GM12878 (cell line): ENCODE measurements around the gene UBAC2. TPM values are rescaled to one million over a fixed set of nuclear protein-coding genes. Genes with fewer than 3 reads are reported as not detected.

Experiments used
- ATAC-seq: fragments of 200-7000 bp; cut with Tn5 transposase; 3 replicates; pipeline ENCODE4 v1.9.1; 2020; ENCODE audit warnings: mild to moderate bottlenecking, moderate library complexity
- BruUV-seq: library from RNA; stranded (reverse); fragments of 400-500 nt; replicated peaks from 2 replicates; lab custom pipeline; 2021; lab: Mats Ljungman, UMichigan
- CTCF ChIA-PET: fragments of 300-600 bp; sonication (Branson Sonifier 250); formaldehyde crosslinking; extraction: SDS; loops from one replicate; lab custom pipeline; 2021; ENCODE audit warnings: inconsistent platforms; lab: Yijun Ruan, JAX
- POLR2A ChIA-PET: fragments of 350-600 bp; formaldehyde crosslinking; extraction: SDS; loops from one replicate; lab custom pipeline; 2021; ENCODE audit warnings: inconsistent platforms; lab: Charles Lee
- RAD21 ChIA-PET: fragments of 300-600 bp; sonication (Branson Sonifier 250); formaldehyde crosslinking; loops from one replicate; lab custom pipeline; 2023; ENCODE audit warnings: antibody characterized with exemption; ENCODE audit not compliant: unreplicated experiment; lab: Charles Lee
- SMC1A ChIA-PET: fragments of 300-600 bp; sonication (Branson Sonifier 250); formaldehyde crosslinking; loops from one replicate; lab custom pipeline; 2023; ENCODE audit not compliant: unreplicated experiment, uncharacterized antibody; lab: Charles Lee
- DNase-seq: peaks from one replicate; pipeline ENCODE4 v3.0.0-alpha.2; 2011; ENCODE audit warnings: low read depth, low spot score
- FAIRE-seq: peaks from 3 replicates; lab custom pipeline; 2011; peaks lifted over from hg19 to GRCh38; lab: Jason Lieb, UNC
- H2AFZ ChIP-seq: 2 replicates; pipeline ENCODE4 v1.6.0; 2011; ENCODE audit warnings: low read depth, low read length, control low read depth; ENCODE audit not compliant: control insufficient read depth
- H3K27ac ChIP-seq: 2 replicates; pipeline ENCODE4 v1.5.1; 2011; ENCODE audit warnings: control low read depth; ENCODE audit not compliant: control insufficient read depth, insufficient read depth
- H3K27me3 ChIP-seq, 2 experiments: replicated peaks in 1 of 2; 2 replicates each; pipeline versions ENCODE4 v1.6.0 to v1.6.1; 2011; ENCODE audit warnings: low read length in 1 of 2; ENCODE audit not compliant: control insufficient read depth in 2 of 2, insufficient read depth in 2 of 2
- H3K36me3 ChIP-seq, 2 experiments: 2 replicates each; pipeline ENCODE4 v1.5.1; 2011; ENCODE audit warnings: low read length in 1 of 2; ENCODE audit not compliant: control insufficient read depth in 2 of 2, insufficient read depth in 2 of 2
- H3K4me1 ChIP-seq: 2 replicates; pipeline ENCODE4 v1.6.1; 2011; ENCODE audit warnings: mild to moderate bottlenecking, low read length, moderate library complexity, mixed read lengths; ENCODE audit not compliant: control insufficient read depth, insufficient read depth
- H3K4me2 ChIP-seq: 2 replicates; pipeline ENCODE4 v1.6.0; 2011; ENCODE audit warnings: control low read depth; ENCODE audit not compliant: control insufficient read depth, insufficient read depth
- H3K4me3 ChIP-seq: fragments of 200-600 bp; sonication (generic); 2 replicates; pipeline ENCODE4 v1.5.1; 2016
- H3K79me2 ChIP-seq: 2 replicates; pipeline ENCODE4 v1.6.0; 2011; ENCODE audit warnings: low read length; ENCODE audit not compliant: control insufficient read depth, insufficient read depth
- H3K9ac ChIP-seq: 2 replicates; pipeline ENCODE4 v1.8.0; 2011; ENCODE audit warnings: low read length, control low read depth, mixed read lengths; ENCODE audit not compliant: control insufficient read depth, insufficient read depth
- H3K9me3 ChIP-seq: replicated peaks from 3 replicates; pipeline ENCODE4 v1.5.1; 2011; ENCODE audit warnings: mild to moderate bottlenecking, low read length; ENCODE audit not compliant: control insufficient read depth, insufficient read depth
- H4K20me1 ChIP-seq: 2 replicates; pipeline ENCODE4 v1.6.0; 2011; ENCODE audit not compliant: control insufficient read depth, insufficient read depth
- CBFB ChIP-seq: IDR thresholded peaks from 2 replicates; pipeline ENCODE4 v1.6.1; 2016; ENCODE audit warnings: antibody characterized with exemption, low read depth
- FOXM1 ChIP-seq: IDR thresholded peaks from 2 replicates; pipeline ENCODE4 v1.6.1; 2012; ENCODE audit warnings: low read depth, mild to moderate bottlenecking, inconsistent platforms, low read length, moderate library complexity
- JUNB ChIP-seq: IDR thresholded peaks from 2 replicates; pipeline ENCODE4 v1.6.1; 2016; ENCODE audit warnings: antibody characterized with exemption, mild to moderate bottlenecking
- MTA3 ChIP-seq: IDR thresholded peaks from 2 replicates; pipeline ENCODE4 v1.6.1; 2012; ENCODE audit warnings: low read length, inconsistent platforms, borderline replicate concordance
- SREBF2 ChIP-seq: IDR thresholded peaks from 2 replicates; pipeline ENCODE4 v1.6.1; 2012; ENCODE audit warnings: mild to moderate bottlenecking, low read length
- SRF ChIP-seq, 2 experiments: IDR thresholded peaks; 2 replicates each; pipeline ENCODE4 v1.6.1; 2011; ENCODE audit warnings: low read depth in 2 of 2, low read length in 2 of 2, mild to moderate bottlenecking in 1 of 2, moderate library complexity in 1 of 2
- STAT1 ChIP-seq: fragments of 450-650 bp; conservative IDR thresholded peaks from 2 replicates; pipeline ENCODE4 v1.6.1; 2014; ENCODE audit warnings: antibody characterized with exemption, mild to moderate bottlenecking
- WGBS: methylation state at CpG from one replicate; pipeline ENCODE4 v1.1.6; 2016; ENCODE audit warnings: low lambda C conversion rate; ENCODE audit not compliant: insufficient replicate concordance, insufficient coverage; ENCODE audit errors: missing lambda C conversion rate; 5-methylcytosine and 5-hydroxymethylcytosine counted together
- in situ Hi-C: fragments of 300-500 bp; cut with MboI; formaldehyde crosslinking; loops from 9 replicates; pipeline ENCODE4 v1.14.3; 2018; ENCODE audit warnings: mixed read lengths
- intact Hi-C: fragments of 100-400 bp; cut with micrococcal nuclease; formaldehyde crosslinking; loops from one replicate; pipeline ENCODE4 v1.14.2; 2022; ENCODE audit not compliant: unreplicated experiment
- polyA plus RNA-seq, 11 experiments: library from polyadenylated mRNA; depleted of rRNA in 4 of 11; unstranded in 6 of 11; stranded (reverse) in 5 of 11; fragments of >200 nt; fragmentation: Nextera tagmentation in 4 of 11; fragmentation: Illumina TruSeq in 1 of 11; extraction: Ambion mirVana in 4 of 11; extraction: Trizol in 1 of 11; gene quantifications; 1 replicate in 1 of 11; 2 replicates in 10 of 11; pipeline versions ENCODE4 v1.2.1 to v1.2.3, GENCODE V29; 2011 to 2016; ENCODE audit warnings: inconsistent platforms in 2 of 11, missing spikeins in 2 of 11, low read depth in 1 of 11
- total RNA-seq, 4 experiments: library from RNA; depleted of rRNA in 3 of 4; stranded (reverse); fragments of >200 nt in 3 of 4; fragmentation: Illumina TruSeq in 1 of 4; extraction: Trizol in 1 of 4; gene quantifications; 2 replicates each; pipeline versions ENCODE4 v1.2.1 to v1.2.3, GENCODE V29; 2013 to 2021

Gene UBAC2
- total and polyA plus RNA-seq, 10 of the 15 experiments (the other 5 are each of a cell fraction or from before 2014, with no cell fraction given), result 3.0 to 54.6 (median 17.4) TPM

- 0 out of 2 replicates have a peak, but pooled peaks have one; percentile 24 for TF ChIP-seq CBFB
- TF ChIP-seq FOXM1, result no peak
These were observed 58.3 kb downstream of the UBAC2 start (continued) for GRCh38 chr13:99258946-99259345.

DNA sequence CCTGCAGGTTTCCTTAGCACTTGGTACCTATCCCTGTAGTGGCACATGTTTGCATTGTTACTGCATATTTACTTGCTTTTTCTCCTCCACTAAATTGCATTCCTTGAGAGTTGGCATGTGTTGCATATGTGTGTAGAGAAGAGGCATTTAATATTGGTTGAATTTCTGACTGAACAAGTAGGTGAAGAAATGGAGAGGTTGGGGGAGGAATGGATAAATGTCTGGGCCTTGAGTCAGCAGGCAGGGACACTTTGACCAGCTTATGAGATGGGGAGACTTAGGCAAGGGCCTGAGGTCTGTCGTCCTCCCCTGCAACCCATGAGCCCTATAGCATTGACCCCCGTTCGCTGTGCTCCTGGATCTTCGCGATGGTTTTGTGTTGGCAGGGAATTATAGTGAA, 59.6 kb downstream of the UBAC2 start:
- CTCF ChIA-PET, result interaction anchor here (0.9 to 2.7 kb wide), 8 partner anchors 8 to 84 kb away, joined by 3 to 16 read pairs (median 4); no protein-coding TSS in a partner anchor
- Histone ChIP-seq H3K4me1 (peaks cover 21% of the 10 kb centered on the region), H2AFZ (no peak overlapping the region), H3K9me3 (no peaks in the 10 kb centered on the region), H3K27me3 (no peaks in the 10 kb centered on the region), H4K20me1 (no peaks in the 10 kb centered on the region), H3K36me3 (peaks cover 2 to 5% of the 10 kb centered on the region in 2 experiments; a peak in 3 of 4 replicates), H3K4me3 (no peak overlapping the region), H3K4me2 (no peak overlapping the region), H3K27ac (no peak overlapping the region), H3K79me2 (peaks cover 2% of the 10 kb centered on the region), H3K9ac (no peak overlapping the region)
- intact Hi-C loops, result loop anchor here (10.0 kb wide), 1 partner anchor 345 kb away; the partner anchor contains the start of gene CLYBL
- ATAC-seq (no peak), FAIRE-seq (no peak), DNase-seq (no peak)
- TF ChIP-seq MTA3 (no peak), JUNB (no peak), SREBF2 (no peak), STAT1 (no peak), SRF (IDR thresholded peaks at IDR 0.05; ENCODE audit: low read depth in 2 of 2, low read length in 2 of 2) (no peak)
- SMC1A ChIA-PET, result interaction anchor here (0.8 to 2.7 kb wide), 8 partner anchors 9 to 121 kb away, joined by 3 to 14 read pairs (median 4); no protein-coding TSS in a partner anchor
- in situ Hi-C loops, result loop anchor here (5.0 to 10.0 kb wide), 2 partner anchors 83 to 405 kb away; no protein-coding TSS in a partner anchor
- POLR2A ChIA-PET, result interaction anchor here (0.7 to 1.0 kb wide), 4 partner anchors 26 to 59 kb away, joined by 3 to 4 read pairs (median 3); no protein-coding TSS in a partner anchor
- no TSS peak for BruUV-seq
- RAD21 ChIA-PET, result interaction anchor here (0.7 to 2.4 kb wide), 7 partner anchors 10 to 83 kb away, joined by 3 to 13 read pairs (median 5); no protein-coding TSS in a partner anchor
- 98% methylated on average over 5 of the region's 5 CpGs for WGBS
